Measurements from ENCODE around the gene FOXD4. TPM values are rescaled to one million over a fixed set of nuclear protein-coding genes. Genes with fewer than 3 reads are reported as not detected.
"Not testable (repeated sequence)": the region's sequence is repeated elsewhere in the genome, so short reads cannot be mapped to it uniquely, and the experiment has no call there.

Gene FOXD4
- total RNA-seq, 1 donor from 2014 or later = 0.32 TPM

DNA sequence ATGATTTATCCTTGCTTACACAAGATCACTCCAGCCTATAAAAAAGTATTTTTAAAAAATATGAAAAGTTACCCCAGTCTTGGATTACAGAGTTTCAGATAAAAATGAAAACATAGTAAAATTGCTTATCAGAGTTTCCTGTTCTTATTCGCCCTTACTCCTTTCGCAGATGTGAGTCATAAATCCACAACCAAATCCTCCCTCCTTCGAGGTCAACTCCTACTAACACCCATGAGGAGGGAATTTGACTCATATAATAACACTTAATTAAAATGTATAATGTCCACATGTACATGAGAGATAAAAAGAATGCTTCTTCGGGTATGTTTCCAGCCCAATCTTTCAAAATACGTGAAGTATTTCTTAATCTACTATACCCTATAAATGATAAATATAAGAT lies 23.9 kb downstream of the FOXD4 start:
- not testable (repeated sequence) for DNase-seq (ENCODE audit: low spot score)

- not testable (repeated sequence) for DNase-seq (ENCODE audit: low spot score)
These were observed 24.3 kb downstream of the FOXD4 start for GRCh38 chr9:93909-94308.

DNA sequence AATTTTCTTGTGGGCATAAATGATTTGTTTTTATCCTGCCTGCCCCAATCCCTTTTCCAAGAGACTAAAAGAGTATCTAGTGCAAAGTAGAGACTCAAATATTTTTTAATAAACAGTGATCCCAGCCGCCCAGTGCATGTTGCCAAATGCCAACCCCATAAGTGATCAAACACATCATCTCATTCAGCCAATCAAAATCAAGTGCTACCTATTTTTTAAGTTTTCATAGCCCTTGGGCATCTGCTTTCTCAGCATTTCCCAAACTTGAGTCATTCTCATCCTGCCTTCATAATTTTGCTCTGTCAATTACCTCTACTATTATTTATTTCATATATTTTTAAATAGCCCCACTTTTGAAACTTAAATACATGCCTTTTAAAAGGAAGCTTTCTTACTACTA lies 27.4 kb downstream of the FOXD4 start:
- DNase-seq (ENCODE audit: low spot score) = not testable (repeated sequence)

GRCh38 chr9:88396-89037 lies 29.7 kb downstream of the FOXD4 start:
- DNase-seq (ENCODE audit: low spot score) = not testable (repeated sequence)

DNA sequence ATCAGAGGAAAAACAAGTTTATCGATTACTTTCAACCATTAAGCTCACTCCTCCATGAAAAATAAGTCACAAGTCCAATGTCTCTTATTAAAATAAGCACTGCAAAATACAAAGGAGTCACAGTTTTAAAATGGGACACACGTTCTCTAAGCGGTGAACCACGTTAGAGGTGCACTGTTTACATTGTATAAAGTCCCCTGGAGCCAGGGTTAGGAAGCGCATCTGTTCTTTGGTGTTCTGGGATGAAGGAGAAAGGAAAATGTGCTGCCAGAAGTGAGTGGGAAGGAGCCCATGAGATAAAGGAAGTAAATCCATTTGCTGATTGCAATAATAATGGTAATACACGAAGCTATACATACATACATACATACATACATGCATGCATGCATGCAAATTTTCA lies 30.4 kb downstream of the FOXD4 start:
- not testable (repeated sequence) for DNase-seq (ENCODE audit: low spot score)

- not testable (repeated sequence) for DNase-seq (ENCODE audit: low spot score)
These were observed 31.1 kb downstream of the FOXD4 start for GRCh38 chr9:87105-87504.

DNA sequence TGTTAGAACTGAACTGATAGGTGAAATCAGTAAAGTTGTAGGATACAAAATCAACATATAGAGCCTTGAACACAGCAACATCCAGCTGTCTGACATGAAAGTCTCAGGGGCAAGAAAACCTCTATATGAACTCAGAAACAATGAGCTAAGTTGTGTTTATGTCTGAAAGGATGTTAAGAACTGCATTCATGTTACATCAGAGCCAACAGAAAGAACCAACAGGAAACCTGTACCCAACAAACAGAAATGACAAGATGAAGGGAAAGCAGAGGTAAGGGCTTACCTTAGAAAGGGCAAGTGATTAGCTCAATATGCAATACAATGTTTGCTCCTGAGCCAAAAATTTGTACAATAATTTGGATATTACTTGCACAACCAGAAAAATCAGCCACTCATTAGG lies 31.5 kb downstream of the FOXD4 start:
- not testable (repeated sequence) for DNase-seq (ENCODE audit: low spot score)

DNA sequence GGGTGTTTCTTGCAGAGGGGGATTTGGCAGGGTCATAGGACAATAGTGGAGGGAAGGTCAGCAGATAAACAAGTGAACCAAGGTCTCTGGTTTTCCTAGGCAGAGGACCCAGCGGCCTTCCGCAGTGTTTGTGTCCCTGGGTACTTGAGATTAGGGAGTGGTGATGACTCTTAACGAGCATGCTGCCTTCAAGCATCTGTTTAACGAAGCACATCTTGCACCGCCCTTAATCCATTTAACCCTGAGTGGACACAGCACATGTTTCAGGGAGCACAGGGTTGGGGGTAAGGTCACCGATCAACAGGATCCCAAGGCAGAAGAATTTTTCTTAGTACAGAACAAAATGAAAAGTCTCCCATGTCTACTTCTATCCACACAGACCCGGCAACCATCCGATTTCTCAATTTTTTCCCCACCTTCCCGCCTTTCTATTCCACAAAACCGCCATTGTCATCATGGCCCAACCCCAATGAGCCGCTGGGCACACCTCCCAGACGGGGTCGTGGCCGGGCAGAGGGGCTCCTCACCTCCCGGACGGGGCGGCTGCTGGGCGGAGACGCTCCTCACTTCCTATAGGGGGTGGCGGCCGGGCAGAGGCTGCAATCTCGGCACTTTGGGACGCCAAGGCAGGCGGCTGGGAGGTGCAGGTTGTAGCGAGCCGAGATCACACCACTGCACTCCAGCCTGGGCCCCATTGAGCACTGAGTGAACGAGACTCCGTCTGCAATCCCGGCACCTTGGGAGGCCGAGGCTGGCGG lies 35.1 kb downstream of the FOXD4 start:
- DNase-seq (ENCODE audit: low spot score) = not testable (repeated sequence)

DNA sequence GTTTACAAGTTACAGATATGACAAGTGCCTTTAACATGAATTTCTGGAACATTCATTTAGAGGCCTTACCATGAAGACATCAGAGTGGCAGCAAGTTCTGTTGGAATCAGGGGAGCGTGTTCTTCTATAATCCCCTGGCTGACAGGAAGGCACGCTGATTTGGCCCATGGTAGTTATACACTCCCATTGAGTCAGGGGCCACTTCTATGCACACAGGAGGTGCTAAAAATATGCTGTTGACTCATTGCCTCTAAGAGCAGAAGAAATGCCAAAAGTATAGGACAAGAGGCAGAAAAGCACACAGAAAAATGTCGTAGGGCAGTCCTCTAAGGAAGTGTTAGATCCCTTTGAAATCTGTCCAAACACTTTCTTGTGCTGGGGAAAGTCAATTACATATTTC lies 39.9 kb downstream of the FOXD4 start:
- not testable (repeated sequence) for DNase-seq (ENCODE audit: low spot score)

DNA sequence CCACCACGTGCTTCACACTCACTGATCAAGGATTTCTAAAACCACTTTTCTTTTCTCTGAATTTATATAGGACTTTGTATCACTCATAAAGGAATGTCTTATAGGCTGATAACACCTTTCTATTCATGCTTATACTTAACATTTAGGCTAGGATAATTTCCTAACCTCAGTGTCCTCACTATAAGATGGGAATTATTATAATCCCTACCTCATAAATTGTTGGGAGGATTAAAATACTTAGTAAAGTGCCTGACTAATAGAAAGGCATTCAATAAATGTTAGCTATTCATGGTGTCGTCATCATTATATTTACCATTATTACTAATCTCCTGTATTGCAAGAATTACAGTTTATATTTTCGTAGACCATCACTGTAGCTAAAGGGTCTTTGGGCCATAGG lies 41.8 kb downstream of the FOXD4 start:
- DNase-seq (ENCODE audit: low spot score) = not testable (repeated sequence)

GRCh38 chr9:73900-74525 lies 44.2 kb downstream of the FOXD4 start:
- DNase-seq (ENCODE audit: low spot score) = not testable (repeated sequence)

DNA sequence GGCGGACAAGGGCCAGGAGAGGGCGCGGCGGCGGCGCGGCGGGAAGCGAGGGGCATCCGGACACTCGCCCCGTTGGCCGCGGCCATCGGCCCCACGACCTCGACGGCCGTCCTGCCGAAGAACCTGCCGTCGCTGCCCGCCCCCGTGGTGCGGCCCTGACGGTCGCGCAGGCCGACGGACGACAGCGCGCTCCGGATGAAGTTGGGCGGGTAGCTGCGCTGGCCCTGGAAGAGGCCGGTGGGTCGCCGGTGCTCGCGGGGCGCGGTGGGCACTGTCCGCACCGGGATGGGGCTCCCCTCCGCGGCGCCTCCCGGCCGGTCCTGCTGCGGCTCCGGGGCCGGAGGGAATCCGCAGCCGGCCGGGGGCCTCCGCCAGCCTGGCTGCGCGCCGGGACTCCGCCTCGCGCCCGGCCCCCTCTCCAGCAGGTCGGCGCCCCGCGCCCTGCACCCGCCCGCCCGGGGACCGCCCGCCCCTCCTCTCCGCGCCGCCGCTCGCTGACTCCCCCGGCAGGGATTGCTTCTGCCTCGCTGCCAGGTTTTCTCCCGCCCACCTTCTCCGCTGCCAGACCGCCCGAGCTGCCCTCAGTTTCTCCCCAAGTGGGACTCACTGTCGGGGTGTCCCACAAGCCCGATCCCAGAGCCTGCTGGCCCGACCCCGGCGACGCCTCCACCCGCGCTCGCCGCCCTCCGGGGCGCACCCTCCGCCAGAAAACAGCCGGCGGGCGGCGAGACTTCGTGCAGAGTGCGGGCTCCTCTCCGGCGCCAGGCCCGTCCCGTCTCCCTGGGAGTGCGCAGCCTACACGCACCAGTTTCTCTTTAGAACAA lies 44.9 kb downstream of the FOXD4 start:
- DNase-seq (ENCODE audit: low spot score) = not testable (repeated sequence)

Other genes starting within 250 kb of the FOXD4 start
- 12.4 TPM for gene WASHC1, start 89.0 kb downstream of the FOXD4 start, total RNA-seq
- gene ZNG1A, start 60.6 kb upstream of the FOXD4 start, total RNA-seq = 30.9 TPM
- 31.0 TPM for gene DOCK8, start 96.4 kb upstream of the FOXD4 start, total RNA-seq

All from mesenteric fat pad (tissue), 1 donor.